GM18870 (cell line): ENCODE data around the gene AFF1.

Experiments
- ATAC-seq: cut with Tn5 transposase; IDR thresholded peaks from one replicate; pipeline ENCODE4 v1.9.1; 2021; ENCODE audit warnings: moderate library complexity; ENCODE audit not compliant: unreplicated experiment

Gene AFF1

GRCh38 chr4:86921608-86922252 is 13.1 kb upstream of the AFF1 start:
- no peak for ATAC-seq

DNA sequence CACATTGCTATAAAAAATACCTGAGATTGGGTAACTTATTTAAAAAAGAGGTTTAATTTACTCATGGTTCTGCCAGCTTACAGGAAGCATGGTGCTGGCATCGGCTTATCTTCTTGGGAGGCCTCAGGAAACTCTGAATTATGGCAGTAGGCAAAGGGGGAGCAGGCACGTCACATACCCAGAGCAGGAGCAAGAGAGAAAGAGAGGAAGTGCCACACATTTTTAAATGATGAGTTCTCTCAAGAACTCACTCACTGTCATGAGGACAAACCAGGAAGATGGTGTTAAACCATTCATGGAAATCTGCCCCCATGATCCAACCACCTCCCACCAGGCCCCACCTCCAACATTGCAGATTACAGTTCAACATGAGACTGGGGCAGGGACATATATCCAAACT is 10.0 kb upstream of the AFF1 start:
- ATAC-seq, result no peak

GRCh38 chr4:86926435-86927086 is 8.2 kb upstream of the AFF1 start:
- ATAC-seq, result no peak

DNA sequence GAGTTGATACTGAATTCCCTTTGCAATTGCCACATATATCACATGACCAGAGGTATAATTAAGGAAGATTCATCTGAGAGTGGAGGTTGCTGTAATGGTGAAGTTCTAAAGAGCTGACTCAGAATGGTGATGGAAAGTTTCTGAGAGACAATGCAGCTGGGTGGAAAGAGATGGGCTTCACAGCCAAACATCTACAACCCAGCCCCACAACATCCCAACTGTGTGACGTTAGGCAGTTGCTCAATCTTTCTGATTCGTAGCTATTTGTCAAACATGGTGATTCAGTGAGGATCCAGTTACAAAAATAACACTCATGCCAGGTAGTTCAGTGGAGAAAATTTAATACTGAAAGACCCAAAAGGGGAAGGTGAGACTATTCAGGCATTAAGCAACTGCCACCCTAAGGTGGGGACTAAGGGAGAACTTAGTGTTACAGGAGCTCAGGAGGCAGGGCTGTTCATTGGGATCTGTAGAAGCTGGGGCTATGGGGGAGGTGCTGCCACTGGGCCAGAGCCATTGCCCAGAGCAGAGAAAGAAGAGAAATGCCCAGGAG is 6.9 kb upstream of the AFF1 start:
- ATAC-seq, result no peak

- no peak for ATAC-seq
Measured at GRCh38 chr4:86928400-86929255, 6.2 kb upstream of the AFF1 start.

DNA sequence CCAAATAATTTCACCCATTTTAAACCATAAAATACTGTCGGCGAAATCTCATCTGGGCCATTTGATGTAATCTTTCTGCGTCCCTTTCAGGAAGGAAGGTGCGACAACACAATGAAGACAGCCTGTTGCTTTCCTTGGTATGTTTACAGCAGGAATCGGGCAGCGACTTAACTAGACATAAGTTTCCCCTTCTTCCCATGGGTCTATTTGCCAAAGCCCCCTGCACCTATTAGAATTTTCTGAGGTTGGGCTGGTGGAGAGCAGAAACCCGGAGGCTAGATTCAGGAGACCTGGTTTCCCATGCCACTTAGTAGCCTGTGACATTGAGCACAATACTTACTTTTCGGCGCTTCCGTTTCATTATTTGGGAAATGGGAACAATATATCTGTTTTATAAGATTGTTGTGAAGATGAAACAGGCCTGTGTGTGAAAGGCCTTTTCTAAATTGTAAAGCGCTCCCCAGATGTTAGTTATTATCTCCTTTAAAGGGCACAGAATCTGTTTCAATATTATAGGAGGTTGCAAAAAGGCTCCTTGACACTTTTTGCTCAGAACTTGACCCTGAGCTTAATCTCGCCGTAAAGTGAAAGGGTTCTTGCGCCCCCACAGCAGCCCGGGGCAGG is 552 bp upstream of the AFF1 start:
- ATAC-seq, result no peak

DNA sequence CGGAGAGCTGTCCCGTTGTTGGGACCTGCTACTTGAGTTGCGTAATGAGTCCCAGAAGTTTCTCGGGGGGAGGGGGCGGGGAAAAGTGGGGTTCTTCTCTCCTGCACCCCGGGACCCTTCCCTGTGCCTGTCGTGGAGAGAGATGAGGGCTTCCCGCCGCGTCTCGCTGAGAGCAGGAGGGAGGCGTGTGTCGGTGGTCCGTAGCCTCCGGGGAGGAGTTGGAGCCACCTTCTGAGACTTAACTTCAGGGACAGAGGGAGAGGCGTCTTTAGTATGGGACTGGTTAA is 698 bp downstream of the AFF1 start:
- no peak for ATAC-seq

GRCh38 chr4:86935853-86936733 is 1.3 kb downstream of the AFF1 start:
- ATAC-seq, result peak; percentile 33

GRCh38 chr4:86938771-86939520 is 4.1 kb downstream of the AFF1 start:
- no peak for ATAC-seq

GRCh38 chr4:86939729-86940575 is 5.1 kb downstream of the AFF1 start:
- ATAC-seq, result peak; percentile 78

GRCh38 chr4:86940920-86941460 is 6.2 kb downstream of the AFF1 start:
- no peak for ATAC-seq

DNA sequence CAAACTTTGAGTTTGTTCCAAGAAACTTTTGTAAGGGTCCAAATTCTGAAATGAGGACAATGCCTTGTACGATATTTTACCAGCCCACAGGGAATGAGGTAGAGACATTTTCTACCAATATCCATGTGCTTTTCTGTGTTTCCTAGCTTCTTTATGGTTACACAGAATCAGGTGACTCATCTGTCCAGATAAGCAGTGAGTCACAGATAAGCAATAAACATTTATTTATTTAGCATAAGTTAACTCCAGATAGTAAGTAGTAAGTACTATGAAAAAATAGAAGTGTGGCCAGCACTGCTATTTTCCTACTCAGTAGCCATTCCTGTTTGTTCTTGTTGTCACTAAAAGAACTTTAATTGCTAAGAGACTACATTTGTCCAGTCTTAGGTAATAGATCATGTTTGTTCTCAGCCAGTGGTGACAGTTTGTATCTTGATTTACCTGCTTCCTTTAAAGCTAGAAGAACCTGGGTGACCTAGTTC is 7.4 kb downstream of the AFF1 start:
- ATAC-seq, result no peak

DNA sequence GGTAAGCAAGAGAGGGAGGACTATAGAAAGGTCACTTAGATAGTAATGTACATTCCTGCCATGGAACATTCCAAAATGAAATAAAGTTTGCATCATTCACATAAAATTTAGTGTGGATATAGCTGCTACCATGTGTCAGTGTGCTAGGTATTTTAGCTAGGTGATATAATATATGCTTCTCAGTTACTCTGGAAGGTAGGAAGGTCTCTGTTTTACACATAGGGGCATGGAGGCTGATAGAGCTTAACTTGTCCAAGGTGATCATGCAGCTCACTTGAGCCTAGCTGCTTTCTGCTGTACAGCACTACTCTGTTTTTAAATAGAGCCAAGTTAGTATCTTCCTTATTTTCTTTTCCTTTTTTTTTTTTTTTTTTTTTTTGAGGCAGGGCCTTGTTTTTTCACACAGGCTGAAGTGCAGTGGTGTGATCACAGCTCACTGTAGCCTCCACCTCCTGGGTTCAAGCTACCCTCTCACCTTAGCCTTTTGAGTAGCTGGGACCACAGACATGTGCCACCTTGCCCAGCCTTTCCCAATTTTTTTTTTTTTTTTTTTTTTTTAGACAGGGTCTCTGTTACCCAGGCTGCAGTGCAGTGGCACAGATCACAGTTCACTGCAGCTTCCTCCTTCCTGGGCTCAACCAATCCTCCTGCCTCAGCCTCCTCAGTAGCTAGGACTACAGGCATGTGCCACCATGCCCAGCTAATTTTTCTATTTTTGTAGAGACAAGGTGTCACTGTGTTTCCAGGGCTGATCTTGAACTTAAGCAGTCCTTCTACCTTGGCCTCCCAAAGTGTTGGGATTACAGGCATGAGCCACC is 10.4 kb downstream of the AFF1 start:
- ATAC-seq, result no peak

DNA sequence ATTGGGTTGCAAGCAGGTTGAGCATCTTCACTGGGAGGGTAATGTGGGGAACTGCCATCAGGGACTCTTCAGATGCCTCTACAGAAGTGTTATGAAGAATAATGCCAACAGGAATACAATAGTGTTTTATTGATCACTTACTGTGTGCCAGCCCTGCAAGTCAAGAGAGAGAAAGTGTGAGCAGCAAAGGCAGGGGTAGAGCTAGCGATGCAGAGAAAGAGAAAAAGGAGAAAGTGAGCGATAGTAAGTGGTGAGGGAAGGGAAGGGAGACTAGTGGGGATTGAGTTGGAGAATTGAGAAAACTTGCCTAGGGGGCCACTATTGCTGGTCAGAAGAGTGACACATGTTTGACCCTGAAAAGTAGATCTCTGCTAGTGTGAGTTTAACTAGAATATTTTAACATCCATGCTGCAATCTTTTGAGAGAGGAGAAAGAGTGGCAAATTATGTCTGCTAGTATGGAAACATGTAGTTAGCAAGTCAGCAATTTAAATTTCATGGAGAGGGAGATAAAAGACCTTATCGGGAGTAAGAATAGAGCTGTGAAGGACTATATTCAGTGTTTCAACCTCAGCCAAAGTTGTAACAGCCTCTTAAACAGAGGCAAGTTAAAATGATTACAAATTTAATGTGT is 12.2 kb downstream of the AFF1 start:
- ATAC-seq, result peak; percentile 14

- ATAC-seq, result peak; percentile 63
Measured at GRCh38 chr4:86947501-86948120, 12.8 kb downstream of the AFF1 start.

- ATAC-seq, result no peak
Measured at GRCh38 chr4:86948276-86948675, 13.5 kb downstream of the AFF1 start.
